Activated CD4-positive, alpha-beta T cell treated with anti-CD3 and anti-CD28 coated beads, Interleukin-2, amount 50 U/mL, for 24 hours (primary cell): Measurements from ENCODE around the gene COQ9.
"Not testable (repeated sequence)": the region's sequence is repeated elsewhere in the genome, so short reads cannot be mapped to it uniquely, and the experiment has no call there.

ENCODE experiments used
- DNase-seq, 2 donors: peaks; one replicate each; pipeline ENCODE4 v3.0.0-alpha.2; 2020; ENCODE audit warnings: low read depth in 1 of 2, low spot score in 1 of 2

The COQ9 gene

GRCh38 chr16:57426356-57426755, 20.9 kb upstream of the COQ9 start:
- DNase-seq = no peak

DNA sequence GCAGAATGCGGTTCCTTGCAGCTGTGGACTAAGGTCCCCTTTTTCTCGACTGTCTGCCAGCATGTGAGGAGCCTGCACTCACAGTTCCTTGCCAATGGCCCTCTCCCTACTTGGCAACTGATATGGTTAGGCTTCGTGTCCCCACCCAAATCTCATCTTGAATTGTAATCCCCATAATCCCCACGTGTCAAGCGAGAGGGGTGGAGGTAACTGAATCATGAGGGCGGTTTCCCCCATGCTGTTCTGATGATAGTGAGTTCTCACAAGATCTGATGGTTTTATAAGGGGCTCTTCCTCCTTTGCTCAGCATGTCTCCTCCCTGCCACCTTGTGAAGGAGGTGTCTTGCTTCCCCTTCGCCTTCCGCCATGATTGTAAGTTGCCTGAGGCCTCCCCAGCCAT, 20.0 kb upstream of the COQ9 start:
- no peak for DNase-seq

GRCh38 chr16:57427824-57428223, 19.5 kb upstream of the COQ9 start:
- DNase-seq = no peak

- DNase-seq = no peak
Measured at GRCh38 chr16:57430955-57431354, 16.3 kb upstream of the COQ9 start.

DNA sequence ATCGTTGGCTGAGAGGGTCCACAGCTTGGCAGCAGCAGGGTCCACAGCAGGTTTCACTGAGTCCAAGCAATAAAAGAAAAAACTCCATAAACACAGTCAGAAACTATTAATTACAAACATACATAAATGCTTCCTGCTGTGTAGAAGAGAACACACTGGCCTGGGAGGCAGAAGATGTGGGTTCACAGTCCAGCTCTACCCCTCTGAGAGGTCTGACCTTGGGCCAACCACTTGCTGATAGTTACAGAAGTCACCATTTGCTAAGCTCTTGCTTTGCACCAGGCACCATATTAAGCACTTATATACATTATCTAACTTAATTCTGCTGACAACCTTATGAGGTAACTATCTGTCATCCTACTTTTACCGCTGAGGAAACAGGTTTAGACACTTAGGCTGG, 14.8 kb upstream of the COQ9 start:
- no peak for DNase-seq

- no peak for DNase-seq
Measured at GRCh38 chr16:57432989-57433388, 14.3 kb upstream of the COQ9 start.

GRCh38 chr16:57434003-57434402, 13.3 kb upstream of the COQ9 start:
- DNase-seq = no peak

DNA sequence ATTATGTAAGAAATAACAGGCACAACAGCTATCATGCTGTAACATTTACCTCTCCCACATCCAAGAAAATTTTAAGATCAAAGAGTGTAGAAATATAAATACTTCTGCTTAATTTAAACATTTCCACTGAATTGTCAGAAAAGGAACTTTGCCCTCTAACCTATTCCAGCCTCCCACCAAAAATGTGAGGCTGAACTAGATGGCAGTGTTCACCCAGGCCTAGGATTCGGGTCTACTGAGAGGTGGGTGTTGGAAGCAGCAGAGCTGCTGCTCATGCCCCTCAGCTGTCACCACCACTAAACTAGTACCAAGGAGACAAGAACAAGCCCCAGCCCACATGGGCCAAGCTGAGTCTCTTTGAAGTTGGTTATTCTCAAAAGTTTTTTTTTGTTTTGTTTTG, 11.4 kb upstream of the COQ9 start:
- no peak for DNase-seq

- DNase-seq = not testable (repeated sequence)
Measured at GRCh38 chr16:57439947-57440346, 7.3 kb upstream of the COQ9 start.

- DNase-seq = not testable (repeated sequence)
Measured at GRCh38 chr16:57440551-57440950, 6.7 kb upstream of the COQ9 start.

DNA sequence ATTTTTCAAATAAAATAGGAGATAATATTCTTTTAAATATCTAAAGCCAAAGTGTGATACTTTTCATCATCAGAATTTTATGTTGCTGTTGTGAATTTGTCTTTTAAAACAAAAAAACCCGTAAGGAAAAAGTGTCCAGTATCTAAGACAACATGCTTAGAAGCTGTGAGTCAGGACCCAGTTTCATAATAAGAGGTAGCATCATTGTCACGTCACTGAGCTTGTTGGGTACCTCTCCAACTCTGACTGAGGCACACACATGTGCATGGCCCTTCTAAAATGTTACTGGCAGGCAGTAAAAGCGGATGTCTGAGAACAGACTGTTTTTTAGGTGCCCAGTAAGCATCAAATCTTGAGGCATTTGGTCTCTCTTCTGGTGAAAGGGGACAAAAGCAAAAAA, 2.6 kb upstream of the COQ9 start:
- DNase-seq = no peak

DNA sequence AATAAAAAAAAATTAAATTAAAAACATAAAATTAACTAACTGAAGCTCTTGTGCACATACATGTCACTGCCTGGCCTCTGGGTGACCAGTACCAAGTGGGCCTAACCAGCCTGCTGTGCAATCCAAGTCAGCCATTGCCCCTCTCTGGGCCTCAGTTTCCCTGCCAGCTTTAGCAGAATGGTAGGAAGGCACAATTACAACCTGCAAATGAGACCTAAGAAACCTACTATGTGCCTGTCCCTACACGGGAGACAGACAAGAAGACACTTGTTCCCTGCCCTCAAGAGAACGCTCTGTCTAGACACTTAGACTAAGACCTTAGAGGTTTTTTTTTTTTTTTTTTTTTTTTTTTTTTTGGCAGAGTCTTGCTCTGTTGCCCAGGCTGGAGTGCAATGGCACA, 1.8 kb upstream of the COQ9 start:
- no peak for DNase-seq

DNA sequence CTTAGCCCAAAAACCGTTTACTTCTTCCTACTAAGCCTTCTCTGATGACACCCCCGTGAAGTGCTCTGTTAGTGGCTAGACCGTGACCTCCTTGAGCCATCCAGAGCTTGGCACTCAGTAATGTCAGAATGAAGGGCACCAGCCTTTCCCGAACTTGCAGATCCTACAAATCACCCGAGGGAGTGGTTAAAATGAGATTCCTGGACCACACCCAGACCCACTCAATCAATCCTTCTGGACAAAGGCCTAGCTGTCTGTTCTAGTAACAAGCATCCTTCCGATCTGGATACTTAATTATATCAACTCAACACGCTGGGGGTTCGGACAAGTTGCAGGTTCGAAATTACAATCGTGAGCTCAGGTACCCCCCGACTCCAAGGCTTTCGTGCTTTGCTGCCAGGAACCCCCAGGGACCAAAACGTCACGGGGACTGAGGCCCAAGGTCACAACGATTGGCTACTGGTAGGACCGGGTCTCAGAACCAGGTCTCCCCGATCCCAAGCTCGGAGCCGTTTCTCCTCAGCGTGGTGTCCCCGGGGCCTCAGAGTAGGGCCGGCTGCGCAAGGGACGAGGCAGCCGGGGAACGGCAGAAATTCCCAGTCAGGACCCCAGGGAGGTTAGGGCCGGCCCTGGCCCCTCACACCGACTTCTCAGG, 621 bp upstream of the COQ9 start:
- DNase-seq = peak in 1 of 2 donors; percentile 3

DNA sequence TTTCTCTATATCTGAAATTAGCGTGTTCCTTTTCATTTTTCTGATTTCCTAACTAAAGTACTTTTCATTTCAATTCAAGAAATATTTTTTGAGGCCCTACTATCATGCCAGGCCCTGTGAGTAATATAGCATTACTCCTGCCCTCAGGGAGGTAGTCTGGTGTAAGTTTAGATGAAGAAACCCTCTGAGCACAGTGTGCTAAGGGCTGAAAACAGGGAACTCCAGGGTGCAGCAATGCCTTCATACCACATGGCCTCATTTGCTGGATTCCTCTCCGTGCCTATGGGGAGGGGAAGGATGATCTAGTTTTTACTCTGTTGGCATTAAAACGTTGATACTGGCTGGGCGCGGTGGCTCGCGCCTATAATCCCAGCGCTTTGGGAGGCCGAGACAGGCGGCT, 4.7 kb downstream of the COQ9 start:
- no peak for DNase-seq

- peak; percentile 86 to 91 for DNase-seq
Measured at GRCh38 chr16:57462209-57462977, 15.1 kb downstream of the COQ9 start, which contains the start of gene POLR2C. POLR2C (plus strand) TSS chr16:57462679; CDS start chr16:57462725, 46 bp downstream.

- no peak for DNase-seq
Measured at GRCh38 chr16:57462978-57463362, 15.7 kb downstream of the COQ9 start.

GRCh38 chr16:57464523-57464922, 17.2 kb downstream of the COQ9 start:
- DNase-seq = no peak

DNA sequence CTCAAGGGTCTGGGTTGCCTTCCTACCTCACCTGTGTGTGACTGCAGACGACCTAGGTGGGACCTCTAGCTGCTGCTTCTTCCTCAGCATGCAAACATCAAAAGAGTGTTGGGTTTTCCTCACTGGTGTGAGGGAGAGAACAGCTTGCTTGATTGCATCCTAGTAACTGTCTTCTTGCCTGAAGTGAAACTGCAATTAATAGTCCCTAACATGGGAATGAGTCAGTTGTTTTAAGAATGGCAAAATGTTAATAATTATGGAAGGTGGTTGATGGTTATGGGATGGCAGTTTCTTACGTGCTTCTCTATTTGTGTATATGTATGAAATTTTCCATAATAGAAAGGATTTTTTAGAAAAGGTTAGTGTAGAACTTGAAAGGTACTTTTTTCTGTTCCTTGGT, 21.1 kb downstream of the COQ9 start:
- DNase-seq = no peak

- no peak for DNase-seq
Measured at GRCh38 chr16:57469046-57469445, 21.8 kb downstream of the COQ9 start.

GRCh38 chr16:57469917-57470470, 22.7 kb downstream of the COQ9 start:
- no peak for DNase-seq

GRCh38 chr16:57470711-57471110, 23.4 kb downstream of the COQ9 start:
- no peak for DNase-seq

GRCh38 chr16:57471209-57471608, 23.9 kb downstream of the COQ9 start:
- DNase-seq = no peak
